Right lobe of liver (tissue), 6 donors: ENCODE results near the gene UROS. TPM values are rescaled to one million over a fixed set of nuclear protein-coding genes. Genes with fewer than 3 reads are reported as not detected.

Experiments
- ATAC-seq, 4 donors: fragments of 200-7000 bp; cut with Tn5 transposase; one replicate each; pipeline ENCODE4 v1.9.1; 2020; ENCODE audit warnings: mild to moderate bottlenecking in 4 of 4, moderate library complexity in 4 of 4
- DNase-seq, 3 donors: peaks; one replicate each; pipeline ENCODE4 v3.0.0-alpha.2; 2020
- H3K27ac ChIP-seq, 3 donors: fragments of 200-600 bp; one replicate each; pipeline ENCODE4 v1.8.0; 2022
- H3K27me3 ChIP-seq, 2 donors: fragments of 200-600 bp; one replicate each; pipeline ENCODE4 v1.8.0; 2022
- H3K36me3 ChIP-seq, 4 donors: fragments of 200-600 bp; sonication (generic) in 1 of 4; one replicate each; pipeline versions ENCODE4 v1.5.1 to v1.8.0; 2017 to 2022; ENCODE audit warnings: control low read depth in 1 of 4
- H3K4me1 ChIP-seq, 4 donors: fragments of 200-600 bp; sonication (generic) in 1 of 4; one replicate each; pipeline versions ENCODE4 v1.5.1 to v1.8.0; 2017 to 2022; ENCODE audit warnings: control low read depth in 1 of 4
- H3K4me3 ChIP-seq, 3 donors: fragments of 200-600 bp; one replicate each; pipeline ENCODE4 v1.8.0; 2022
- H3K9me3 ChIP-seq, 4 donors: fragments of 200-600 bp; sonication (generic) in 1 of 4; one replicate each; pipeline versions ENCODE4 v1.5.1 to v1.8.0; 2017 to 2022; ENCODE audit warnings: control low read depth in 1 of 4
- POLR2A ChIP-seq: fragments of 450-650 bp; IDR thresholded peaks from one replicate; pipeline ENCODE4 v1.6.1; 2017; ENCODE audit warnings: antibody characterized with exemption, mild to moderate bottlenecking
- WGBS: methylation state at CpG from one replicate; pipeline ENCODE4 v1.1.6; 2018; ENCODE audit warnings: low coverage, low lambda C conversion rate; ENCODE audit not compliant: insufficient coverage; ENCODE audit errors: missing lambda C conversion rate; 5-methylcytosine and 5-hydroxymethylcytosine counted together
- intact Hi-C, 2 donors: fragments of 100-400 bp; cut with DNase I; formaldehyde crosslinking; loops; one replicate each; pipeline versions ENCODE4 v1.11.2 to v1.14.1; 2022
- total RNA-seq, 6 experiments: library from RNA; depleted of rRNA in 2 of 6; stranded (reverse); fragments of >200 nt in 2 of 6; fragmentation: NEBNext Ultra II Directional in 3 of 6; extraction: Animal tissue kit (Norgen Biotek cat#: 25700) in 3 of 6; gene quantifications; one replicate each; pipeline versions ENCODE4 v1.1.0 to v1.2.4, GENCODE V29; 2016 to 2023
- TF ChIP-seq, protein P1 (sequence below), 4 donors: fragments of 200-600 bp in 3 of 4; fragments of 450-650 bp in 1 of 4; IDR thresholded peaks; one replicate each; pipeline versions ENCODE4 v1.5.1 to v1.8.0; 2016 to 2022; ENCODE audit warnings: antibody characterized with exemption in 4 of 4, mild to moderate bottlenecking in 2 of 4
- donor health status: DM: no; HTN: yes; CAD: no.
- donor health status: DM: no; HTN: no; CAD: no.
- donor health status: DM: no; HTN: no; CAD: no.
- donor health status: DM: no; HTN: yes; CAD: no.
- donor health status: DM: no; HTN: yes; CAD: no.

Gene UROS
- total RNA-seq, 6 experiments from 2014 or later, result 23.5 to 52.5 (median 28.3) TPM

GRCh38 chr10:125828311-125828710 lies 5.3 kb upstream of the UROS start:
- Histone ChIP-seq H3K27me3 (no peaks in the 10 kb centered on the region), H3K4me1 (peaks cover 0 to 30% (median 13%) of the 10 kb centered on the region in 4 donors), H3K36me3 (peaks cover 0 to 68% (median 33%) of the 10 kb centered on the region in 4 donors), H3K27ac (no peak overlapping the region), H3K4me3 (no peak overlapping the region), H3K9me3 (no peaks in the 10 kb centered on the region)
- intact Hi-C loops, result no loop called here
- ATAC-seq (no peak), DNase-seq (no peak)
- no peak for TF ChIP-seq POLR2A
- TF ChIP-seq, protein P1, sequence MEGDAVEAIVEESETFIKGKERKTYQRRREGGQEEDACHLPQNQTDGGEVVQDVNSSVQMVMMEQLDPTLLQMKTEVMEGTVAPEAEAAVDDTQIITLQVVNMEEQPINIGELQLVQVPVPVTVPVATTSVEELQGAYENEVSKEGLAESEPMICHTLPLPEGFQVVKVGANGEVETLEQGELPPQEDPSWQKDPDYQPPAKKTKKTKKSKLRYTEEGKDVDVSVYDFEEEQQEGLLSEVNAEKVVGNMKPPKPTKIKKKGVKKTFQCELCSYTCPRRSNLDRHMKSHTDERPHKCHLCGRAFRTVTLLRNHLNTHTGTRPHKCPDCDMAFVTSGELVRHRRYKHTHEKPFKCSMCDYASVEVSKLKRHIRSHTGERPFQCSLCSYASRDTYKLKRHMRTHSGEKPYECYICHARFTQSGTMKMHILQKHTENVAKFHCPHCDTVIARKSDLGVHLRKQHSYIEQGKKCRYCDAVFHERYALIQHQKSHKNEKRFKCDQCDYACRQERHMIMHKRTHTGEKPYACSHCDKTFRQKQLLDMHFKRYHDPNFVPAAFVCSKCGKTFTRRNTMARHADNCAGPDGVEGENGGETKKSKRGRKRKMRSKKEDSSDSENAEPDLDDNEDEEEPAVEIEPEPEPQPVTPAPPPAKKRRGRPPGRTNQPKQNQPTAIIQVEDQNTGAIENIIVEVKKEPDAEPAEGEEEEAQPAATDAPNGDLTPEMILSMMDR (IDR thresholded peaks at IDR 0.05), result no peak
- 84% methylated on average over 5 of the region's 5 CpGs for WGBS

GRCh38 chr10:125827133-125827532 lies 4.1 kb upstream of the UROS start:
- Histone ChIP-seq H3K9me3 (no peaks in the 10 kb centered on the region), H3K4me1 (peaks cover 0 to 30% (median 14%) of the 10 kb centered on the region in 4 donors), H3K27me3 (no peaks in the 10 kb centered on the region), H3K36me3 (peaks cover 0 to 56% (median 26%) of the 10 kb centered on the region in 4 donors), H3K4me3 (no peak overlapping the region), H3K27ac (no peak overlapping the region)
- intact Hi-C loops, result no loop called here
- TF ChIP-seq POLR2A, result no peak
- TF ChIP-seq, protein P1 (IDR thresholded peaks at IDR 0.05), result no peak
- no peak for ATAC-seq
- no peak for DNase-seq
- WGBS, result 80% methylated on average over 2 of the region's 2 CpGs

- intact Hi-C loops, result no loop called here
- H3K27ac ChIP-seq, result no peak overlapping the region
Observed at GRCh38 chr10:125824736-125825135, 1.7 kb upstream of the UROS start.

GRCh38 chr10:125823663-125824251 lies 699 bp upstream of the UROS start:
- Histone ChIP-seq H3K27me3 (no peaks in the 10 kb centered on the region), H3K4me1 (peaks cover 0 to 36% (median 15%) of the 10 kb centered on the region in 4 donors), H3K9me3 (no peaks in the 10 kb centered on the region), H3K4me3 (peak overlapping the region; percentile 80 to 99 (median 98)), H3K36me3 (peaks cover 0 to 23% (median 5%) of the 10 kb centered on the region in 4 donors), H3K27ac (peak overlapping the region; percentile 89 to 97 (median 94))
- DNase-seq (no peak), ATAC-seq (peak in 1 of 4 donors; percentile 4)
- intact Hi-C loops, result no loop called here
- WGBS, result 0% methylated on average over 15 of the region's 20 CpGs
- no peak for TF ChIP-seq POLR2A
- TF ChIP-seq, protein P1 (IDR thresholded peaks at IDR 0.05), result no peak

More at GRCh38 chr10:125824736-125825135, 1.7 kb upstream of the UROS start:
- H3K36me3 ChIP-seq, result peaks cover 0 to 32% (median 11%) of the 10 kb centered on the region in 4 donors
- H3K4me3 ChIP-seq, result peak overlapping the region in 2 of 3 donors; percentile 80 to 99
- no peaks in the 10 kb centered on the region for H3K27me3 ChIP-seq
- TF ChIP-seq POLR2A, result no peak
- TF ChIP-seq, protein P1 (IDR thresholded peaks at IDR 0.05), result no peak
- 67% methylated on average over 1 of the region's 1 CpG for WGBS
- peaks cover 0 to 36% (median 15%) of the 10 kb centered on the region in 4 donors for H3K4me1 ChIP-seq
- H3K9me3 ChIP-seq, result no peaks in the 10 kb centered on the region
- ATAC-seq, result peak in 1 of 4 donors; percentile 17
- no peak for DNase-seq
